Measurements from ENCODE around the gene IGF2BP3.
A peak's percentile ranks its signal among the peaks of the same experiment; 100 is the strongest.

The IGF2BP3 gene

GRCh38 chr7:23294549-23295400 lies 175.5 kb downstream of the IGF2BP3 start:
- H3K36me3 ChIP-seq = no peaks in the 10 kb centered on the region
- no peaks in the 10 kb centered on the region for H3K27me3 ChIP-seq
- H3K9me3 ChIP-seq = no peaks in the 10 kb centered on the region
- H3K4me3 ChIP-seq (ENCODE audit: low read depth in 1 of 2, low read length in 1 of 2) = no peak overlapping the region
- no peak for TF ChIP-seq CTCF (IDR thresholded peaks at IDR 0.05)
- peak overlapping the region; percentile 61 for H3K27ac ChIP-seq
- peaks cover 30 to 31% of the 10 kb centered on the region in 2 experiments for H3K4me1 ChIP-seq (ENCODE audit: control insufficient read depth in 1 of 2, insufficient read depth in 1 of 2, low read depth in 1 of 2, low read length in 1 of 2)

GRCh38 chr7:23293500-23294073 lies 176.7 kb downstream of the IGF2BP3 start:
- no peak for TF ChIP-seq CTCF (IDR thresholded peaks at IDR 0.05)
- no peaks in the 10 kb centered on the region for H3K9me3 ChIP-seq
- no peak overlapping the region for H3K4me3 ChIP-seq (ENCODE audit: low read depth in 1 of 2, low read length in 1 of 2)

GRCh38 chr7:23292623-23293022 lies 177.7 kb downstream of the IGF2BP3 start:
- Histone ChIP-seq H3K9me3 (no peaks in the 10 kb centered on the region), H3K36me3 (no peaks in the 10 kb centered on the region), H3K4me3 (ENCODE audit: low read depth in 1 of 2, low read length in 1 of 2) (no peak overlapping the region), H3K27me3 (no peaks in the 10 kb centered on the region), H3K4me1 (ENCODE audit: control insufficient read depth in 1 of 2, insufficient read depth in 1 of 2, low read depth in 1 of 2, low read length in 1 of 2) (peaks cover 24 to 26% of the 10 kb centered on the region in 2 experiments), H3K27ac (no peak overlapping the region)
- no peak for TF ChIP-seq CTCF (IDR thresholded peaks at IDR 0.05)

More at GRCh38 chr7:23293500-23294073, 176.7 kb downstream of the IGF2BP3 start:
- Histone ChIP-seq H3K4me1 (ENCODE audit: control insufficient read depth in 1 of 2, insufficient read depth in 1 of 2, low read depth in 1 of 2, low read length in 1 of 2) (peaks cover 20 to 22% of the 10 kb centered on the region in 2 experiments), H3K27me3 (no peaks in the 10 kb centered on the region), H3K36me3 (no peaks in the 10 kb centered on the region), H3K27ac (no peak overlapping the region)

- no peak for TF ChIP-seq CTCF (IDR thresholded peaks at IDR 0.05)
- Histone ChIP-seq H3K4me1 (ENCODE audit: control insufficient read depth in 1 of 2, insufficient read depth in 1 of 2, low read depth in 1 of 2, low read length in 1 of 2) (peaks cover 30 to 32% of the 10 kb centered on the region in 2 experiments), H3K27ac (no peak overlapping the region), H3K27me3 (no peaks in the 10 kb centered on the region), H3K9me3 (no peaks in the 10 kb centered on the region), H3K36me3 (no peaks in the 10 kb centered on the region), H3K4me3 (ENCODE audit: low read depth in 1 of 2, low read length in 1 of 2) (no peak overlapping the region)
Observed at GRCh38 chr7:23291957-23292560, 178.2 kb downstream of the IGF2BP3 start.

- TF ChIP-seq CTCF (IDR thresholded peaks at IDR 0.05) = no peak
- Histone ChIP-seq H3K27me3 (no peaks in the 10 kb centered on the region), H3K4me1 (ENCODE audit: control insufficient read depth in 1 of 2, insufficient read depth in 1 of 2, low read depth in 1 of 2, low read length in 1 of 2) (peaks cover 26 to 29% of the 10 kb centered on the region in 2 experiments), H3K4me3 (ENCODE audit: low read depth in 1 of 2, low read length in 1 of 2) (no peak overlapping the region), H3K27ac (no peak overlapping the region), H3K9me3 (no peaks in the 10 kb centered on the region), H3K36me3 (no peaks in the 10 kb centered on the region)
Observed at GRCh38 chr7:23290993-23291392, 179.3 kb downstream of the IGF2BP3 start.

Measured in neutrophil (primary cell).